Neural cell (in vitro differentiated cells): ENCODE measurements around the gene DGKB. TPM values are rescaled to one million over a fixed set of nuclear protein-coding genes. Genes with fewer than 3 reads are reported as not detected.

ENCODE experiments used
- H2AFZ ChIP-seq: fragments of 200-600, 300-800 bp; sonication (generic), shearing (Covaris generic); 2 replicates; pipeline ENCODE4 v1.6.0; 2014; ENCODE audit warnings: low read depth, mild to moderate bottlenecking, antibody characterized with exemption, low read length, moderate library complexity
- H3F3A ChIP-seq: fragments of 200-600 bp; shearing (Covaris generic); 2 replicates; pipeline ENCODE4 v1.6.1; 2016; ENCODE audit warnings: mild to moderate bottlenecking, moderate library complexity, mixed read lengths, antibody characterized with exemption, low read length; ENCODE audit not compliant: insufficient read depth, poor library complexity, severe bottlenecking
- H3K27ac ChIP-seq: fragments of 200-600, 300-800 bp; sonication (generic), shearing (Covaris generic); 2 replicates; pipeline ENCODE4 v1.5.1; 2014; ENCODE audit warnings: mild to moderate bottlenecking, low read length, moderate library complexity
- H3K27me3 ChIP-seq: fragments of 300-800, 200-600 bp; sonication (generic), shearing (Covaris generic); 2 replicates; pipeline ENCODE4 v1.6.0; 2014; ENCODE audit warnings: mild to moderate bottlenecking, low read depth, low read length, moderate library complexity; ENCODE audit not compliant: insufficient read depth
- H3K36me3 ChIP-seq: fragments of 300-800, 200-600 bp; sonication (generic), shearing (Covaris generic); 2 replicates; pipeline ENCODE4 v1.5.1; 2014; ENCODE audit warnings: mild to moderate bottlenecking, antibody characterized with exemption, low read length, moderate library complexity; ENCODE audit not compliant: insufficient read depth
- H3K4me2 ChIP-seq: fragments of 300-800, 200-600 bp; sonication (generic), shearing (Covaris generic); 2 replicates; pipeline ENCODE4 v1.6.0; 2014; ENCODE audit warnings: mild to moderate bottlenecking, low read length
- H3K4me3 ChIP-seq: fragments of 300-800, 200-600 bp; sonication (generic), shearing (Covaris generic); 2 replicates; pipeline ENCODE4 v1.5.1; 2014; ENCODE audit warnings: mild to moderate bottlenecking, low read length, moderate library complexity
- H3K79me2 ChIP-seq: fragments of 200-600 bp; shearing (Covaris generic); replicated peaks from 2 replicates; pipeline ENCODE4 v1.6.0; 2014; ENCODE audit warnings: mild to moderate bottlenecking, low read length, moderate library complexity; ENCODE audit not compliant: insufficient read depth
- H3K9ac ChIP-seq: fragments of 300-800, 200-600 bp; sonication (generic), shearing (Covaris generic); 2 replicates; pipeline ENCODE4 v1.6.1; 2016; ENCODE audit warnings: mild to moderate bottlenecking, low read length, mixed read lengths
- H3K9me2 ChIP-seq: fragments of 200-600 bp; shearing (Covaris generic); 2 replicates; pipeline ENCODE4 v1.6.1; 2016; ENCODE audit warnings: mild to moderate bottlenecking, low read length, mixed read lengths; ENCODE audit not compliant: insufficient read depth
- H3K9me3 ChIP-seq: fragments of 200-600, 300-800 bp; sonication (generic), shearing (Covaris generic); 2 replicates; pipeline ENCODE4 v1.6.1; 2016; ENCODE audit warnings: mild to moderate bottlenecking, mixed run types, low read length, moderate library complexity, mixed read lengths
- H4K20me1 ChIP-seq: fragments of 200-600 bp; shearing (Covaris generic); 2 replicates; pipeline ENCODE4 v1.6.1; 2016; ENCODE audit warnings: mild to moderate bottlenecking, mixed run types; ENCODE audit not compliant: insufficient read depth
- EP300 ChIP-seq: fragments of 450-650 bp; conservative IDR thresholded peaks from 2 replicates; pipeline ENCODE4 v1.6.1; 2014; ENCODE audit warnings: antibody characterized with exemption, mild to moderate bottlenecking, moderate library complexity; ENCODE audit not compliant: poor library complexity, severe bottlenecking
- EZH2 ChIP-seq: fragments of 200-600, 300-800 bp; shearing (Covaris generic), sonication (generic); IDR thresholded peaks from 2 replicates; pipeline ENCODE4 v1.6.1; 2014; ENCODE audit warnings: antibody characterized with exemption, low read length, borderline replicate concordance, mild to moderate bottlenecking; ENCODE audit not compliant: insufficient read depth, poor library complexity, severe bottlenecking
- MXI1 ChIP-seq: fragments of 450-650 bp; conservative IDR thresholded peaks from 2 replicates; pipeline ENCODE4 v1.6.1; 2014; ENCODE audit warnings: antibody characterized with exemption, mild to moderate bottlenecking; ENCODE audit not compliant: poor library complexity, severe bottlenecking
- POLR2AphosphoS5 ChIP-seq: IDR thresholded peaks from 2 replicates; pipeline ENCODE4 v1.6.1; 2012
- RAD21 ChIP-seq: fragments of 450-650 bp; conservative IDR thresholded peaks from 2 replicates; pipeline ENCODE4 v1.6.1; 2014; ENCODE audit warnings: antibody characterized with exemption, mild to moderate bottlenecking, moderate library complexity
- SMC3 ChIP-seq: fragments of 450-650 bp; conservative IDR thresholded peaks from 2 replicates; pipeline ENCODE4 v1.6.1; 2014; ENCODE audit warnings: antibody characterized with exemption, mild to moderate bottlenecking, moderate library complexity; ENCODE audit not compliant: poor library complexity
- TAF1 ChIP-seq: IDR thresholded peaks from 2 replicates; pipeline ENCODE4 v1.6.1; 2012; ENCODE audit warnings: low read depth
- polyA plus RNA-seq: library from polyadenylated mRNA; depleted of rRNA; stranded (reverse); fragments of >200 nt; gene quantifications from 2 replicates; pipeline ENCODE4 v1.2.3, GENCODE V29; 2014
- TF ChIP-seq, protein P1 (sequence below): fragments of 450-650 bp; IDR thresholded peaks from 2 replicates; pipeline ENCODE4 v1.5.1; 2014; ENCODE audit warnings: antibody characterized with exemption, mild to moderate bottlenecking, moderate library complexity; ENCODE audit not compliant: poor library complexity, severe bottlenecking
- TF ChIP-seq, protein P2 (sequence below): IDR thresholded peaks from 2 replicates; pipeline ENCODE4 v1.6.1; 2012; ENCODE audit warnings: borderline replicate concordance

DGKB gene
- polyA plus RNA-seq, 1 donor from 2014 or later, result 0.20 TPM

- Histone ChIP-seq H2AFZ (no peak overlapping the region), H4K20me1 (no peaks in the 10 kb centered on the region), H3F3A (no peaks in the 10 kb centered on the region), H3K9me2 (no peaks in the 10 kb centered on the region), H3K36me3 (no peaks in the 10 kb centered on the region), H3K9me3 (no peaks in the 10 kb centered on the region), H3K4me2 (no peak overlapping the region), H3K27me3 (no peaks in the 10 kb centered on the region), H3K4me3 (no peak overlapping the region), H3K27ac (peak overlapping the region; percentile 40), H3K9ac (no peak overlapping the region), H3K79me2 (no peaks in the 10 kb centered on the region)
- TF ChIP-seq EP300, result peak; percentile 60
- no peak for TF ChIP-seq MXI1
Observed at GRCh38 chr7:14340393-14341074, 562.0 kb downstream of the DGKB start.

DNA sequence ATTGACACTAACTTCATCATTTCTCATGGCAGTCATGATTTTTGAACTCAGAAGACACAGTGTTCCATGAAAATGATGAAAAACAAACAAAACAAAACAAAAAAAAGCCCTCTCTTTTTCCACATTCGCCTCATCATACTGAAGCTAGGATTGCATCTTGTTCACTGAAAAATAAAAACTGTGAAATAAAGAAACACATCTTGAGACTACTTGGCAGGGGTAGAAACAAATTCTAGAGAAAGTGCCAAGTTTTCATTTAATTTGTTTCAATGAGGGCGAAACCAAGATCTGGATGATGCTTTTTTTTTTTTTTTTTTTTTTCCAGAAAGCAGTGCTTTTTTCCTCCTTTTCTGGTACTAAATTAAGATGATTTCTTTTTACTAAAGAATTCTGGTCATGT lies 562.7 kb downstream of the DGKB start:
- H2AFZ ChIP-seq, result no peak overlapping the region
- TF ChIP-seq, protein P1, sequence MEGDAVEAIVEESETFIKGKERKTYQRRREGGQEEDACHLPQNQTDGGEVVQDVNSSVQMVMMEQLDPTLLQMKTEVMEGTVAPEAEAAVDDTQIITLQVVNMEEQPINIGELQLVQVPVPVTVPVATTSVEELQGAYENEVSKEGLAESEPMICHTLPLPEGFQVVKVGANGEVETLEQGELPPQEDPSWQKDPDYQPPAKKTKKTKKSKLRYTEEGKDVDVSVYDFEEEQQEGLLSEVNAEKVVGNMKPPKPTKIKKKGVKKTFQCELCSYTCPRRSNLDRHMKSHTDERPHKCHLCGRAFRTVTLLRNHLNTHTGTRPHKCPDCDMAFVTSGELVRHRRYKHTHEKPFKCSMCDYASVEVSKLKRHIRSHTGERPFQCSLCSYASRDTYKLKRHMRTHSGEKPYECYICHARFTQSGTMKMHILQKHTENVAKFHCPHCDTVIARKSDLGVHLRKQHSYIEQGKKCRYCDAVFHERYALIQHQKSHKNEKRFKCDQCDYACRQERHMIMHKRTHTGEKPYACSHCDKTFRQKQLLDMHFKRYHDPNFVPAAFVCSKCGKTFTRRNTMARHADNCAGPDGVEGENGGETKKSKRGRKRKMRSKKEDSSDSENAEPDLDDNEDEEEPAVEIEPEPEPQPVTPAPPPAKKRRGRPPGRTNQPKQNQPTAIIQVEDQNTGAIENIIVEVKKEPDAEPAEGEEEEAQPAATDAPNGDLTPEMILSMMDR, result no peak
- no peak for TF ChIP-seq SMC3
- TF ChIP-seq MXI1, result no peak
- TF ChIP-seq TAF1, result no peak
- TF ChIP-seq EZH2, result no peak
- TF ChIP-seq, protein P2, sequence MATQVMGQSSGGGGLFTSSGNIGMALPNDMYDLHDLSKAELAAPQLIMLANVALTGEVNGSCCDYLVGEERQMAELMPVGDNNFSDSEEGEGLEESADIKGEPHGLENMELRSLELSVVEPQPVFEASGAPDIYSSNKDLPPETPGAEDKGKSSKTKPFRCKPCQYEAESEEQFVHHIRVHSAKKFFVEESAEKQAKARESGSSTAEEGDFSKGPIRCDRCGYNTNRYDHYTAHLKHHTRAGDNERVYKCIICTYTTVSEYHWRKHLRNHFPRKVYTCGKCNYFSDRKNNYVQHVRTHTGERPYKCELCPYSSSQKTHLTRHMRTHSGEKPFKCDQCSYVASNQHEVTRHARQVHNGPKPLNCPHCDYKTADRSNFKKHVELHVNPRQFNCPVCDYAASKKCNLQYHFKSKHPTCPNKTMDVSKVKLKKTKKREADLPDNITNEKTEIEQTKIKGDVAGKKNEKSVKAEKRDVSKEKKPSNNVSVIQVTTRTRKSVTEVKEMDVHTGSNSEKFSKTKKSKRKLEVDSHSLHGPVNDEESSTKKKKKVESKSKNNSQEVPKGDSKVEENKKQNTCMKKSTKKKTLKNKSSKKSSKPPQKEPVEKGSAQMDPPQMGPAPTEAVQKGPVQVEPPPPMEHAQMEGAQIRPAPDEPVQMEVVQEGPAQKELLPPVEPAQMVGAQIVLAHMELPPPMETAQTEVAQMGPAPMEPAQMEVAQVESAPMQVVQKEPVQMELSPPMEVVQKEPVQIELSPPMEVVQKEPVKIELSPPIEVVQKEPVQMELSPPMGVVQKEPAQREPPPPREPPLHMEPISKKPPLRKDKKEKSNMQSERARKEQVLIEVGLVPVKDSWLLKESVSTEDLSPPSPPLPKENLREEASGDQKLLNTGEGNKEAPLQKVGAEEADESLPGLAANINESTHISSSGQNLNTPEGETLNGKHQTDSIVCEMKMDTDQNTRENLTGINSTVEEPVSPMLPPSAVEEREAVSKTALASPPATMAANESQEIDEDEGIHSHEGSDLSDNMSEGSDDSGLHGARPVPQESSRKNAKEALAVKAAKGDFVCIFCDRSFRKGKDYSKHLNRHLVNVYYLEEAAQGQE, result no peak
- no peak for TF ChIP-seq EP300
- no peak for TF ChIP-seq POLR2AphosphoS5
- TF ChIP-seq RAD21, result no peak
- H3K79me2 ChIP-seq, result no peaks in the 10 kb centered on the region
- H3K9me2 ChIP-seq, result no peaks in the 10 kb centered on the region
- no peaks in the 10 kb centered on the region for H3K36me3 ChIP-seq
- H4K20me1 ChIP-seq, result no peaks in the 10 kb centered on the region
- H3K9me3 ChIP-seq, result no peaks in the 10 kb centered on the region
- no peaks in the 10 kb centered on the region for H3K27me3 ChIP-seq
- no peaks in the 10 kb centered on the region for H3F3A ChIP-seq
- peak overlapping the region; percentile 5 for H3K27ac ChIP-seq
- H3K9ac ChIP-seq, result no peak overlapping the region
- no peak overlapping the region for H3K4me3 ChIP-seq
- H3K4me2 ChIP-seq, result no peak overlapping the region

- no peaks in the 10 kb centered on the region for H3F3A ChIP-seq
- H2AFZ ChIP-seq, result no peak overlapping the region
- no peak for TF ChIP-seq EP300
- TF ChIP-seq, protein P2, result no peak
- no peak for TF ChIP-seq POLR2AphosphoS5
- TF ChIP-seq SMC3, result no peak
- TF ChIP-seq EZH2, result no peak
- TF ChIP-seq, protein P1, result no peak
- no peak for TF ChIP-seq RAD21
- TF ChIP-seq TAF1, result no peak
- no peak for TF ChIP-seq MXI1
- H3K4me3 ChIP-seq, result no peak overlapping the region
- H3K27ac ChIP-seq, result no peak overlapping the region
- no peaks in the 10 kb centered on the region for H3K79me2 ChIP-seq
- no peaks in the 10 kb centered on the region for H3K36me3 ChIP-seq
- no peaks in the 10 kb centered on the region for H3K9me2 ChIP-seq
- no peak overlapping the region for H3K9ac ChIP-seq
- H4K20me1 ChIP-seq, result no peaks in the 10 kb centered on the region
- no peaks in the 10 kb centered on the region for H3K9me3 ChIP-seq
- no peaks in the 10 kb centered on the region for H3K27me3 ChIP-seq
- no peak overlapping the region for H3K4me2 ChIP-seq
Observed at GRCh38 chr7:14336256-14336655, 566.3 kb downstream of the DGKB start.
